HG03039 (cell line): ENCODE data around the gene TXLNA.
"Not testable (repeated sequence)": the region's sequence is repeated elsewhere in the genome, so short reads cannot be mapped to it uniquely, and the experiment has no call there.

Experiments used
- ATAC-seq: cut with Tn5 transposase; IDR thresholded peaks from one replicate; pipeline ENCODE4 v1.9.1; 2021; ENCODE audit warnings: mild to moderate bottlenecking, moderate library complexity; ENCODE audit not compliant: unreplicated experiment

The TXLNA gene

GRCh38 chr1:32179443-32180185, at the start of gene TXLNA:
TXLNA (plus strand) TSS chr1:32179675; CDS start chr1:32180346, 671 bp downstream.
- peak; percentile 75 for ATAC-seq

- not testable (repeated sequence) for ATAC-seq
Measured at GRCh38 chr1:32133950-32134280, 45.6 kb upstream of the TXLNA start.

- no peak for ATAC-seq
Measured at GRCh38 chr1:32137111-32137510, 42.4 kb upstream of the TXLNA start.

GRCh38 chr1:32138965-32139364, 40.5 kb upstream of the TXLNA start:
- ATAC-seq: no peak

GRCh38 chr1:32142446-32143301, 36.8 kb upstream of the TXLNA start:
- ATAC-seq: no peak

GRCh38 chr1:32143302-32143695, 36.2 kb upstream of the TXLNA start:
- ATAC-seq: not testable (repeated sequence)

GRCh38 chr1:32144033-32144432, 35.4 kb upstream of the TXLNA start:
- no peak for ATAC-seq

GRCh38 chr1:32147799-32148198, 31.7 kb upstream of the TXLNA start:
- not testable (repeated sequence) for ATAC-seq

GRCh38 chr1:32150847-32151246, 28.6 kb upstream of the TXLNA start:
- no peak for ATAC-seq

- ATAC-seq: no peak
Measured at GRCh38 chr1:32151319-32151787, 28.1 kb upstream of the TXLNA start.

GRCh38 chr1:32159189-32159588, 20.3 kb upstream of the TXLNA start:
- ATAC-seq: no peak

GRCh38 chr1:32163405-32163804, 16.1 kb upstream of the TXLNA start:
- no peak for ATAC-seq

GRCh38 chr1:32165633-32166032, 13.8 kb upstream of the TXLNA start:
- ATAC-seq: not testable (repeated sequence)

GRCh38 chr1:32170991-32171390, 8.5 kb upstream of the TXLNA start:
- ATAC-seq: no peak

- no peak for ATAC-seq
Measured at GRCh38 chr1:32172621-32173245, 6.7 kb upstream of the TXLNA start.

GRCh38 chr1:32178380-32179192, 889 bp upstream of the TXLNA start:
- ATAC-seq: no peak

- ATAC-seq: no peak
Measured at GRCh38 chr1:32179193-32179442, 357 bp upstream of the TXLNA start.

GRCh38 chr1:32180186-32181060, 948 bp downstream of the TXLNA start:
- ATAC-seq: no peak

- no peak for ATAC-seq
Measured at GRCh38 chr1:32181065-32181464, 1.6 kb downstream of the TXLNA start.

- no peak for ATAC-seq
Measured at GRCh38 chr1:32181563-32181962, 2.1 kb downstream of the TXLNA start.
